Measurements from ENCODE around the gene CMTR1. TPM values are rescaled to one million over a fixed set of nuclear protein-coding genes. Genes with fewer than 3 reads are reported as not detected.

The CMTR1 gene
- total and polyA plus RNA-seq, 9 donors, result 27.3 to 35.3 (median 31.7) TPM

DNA sequence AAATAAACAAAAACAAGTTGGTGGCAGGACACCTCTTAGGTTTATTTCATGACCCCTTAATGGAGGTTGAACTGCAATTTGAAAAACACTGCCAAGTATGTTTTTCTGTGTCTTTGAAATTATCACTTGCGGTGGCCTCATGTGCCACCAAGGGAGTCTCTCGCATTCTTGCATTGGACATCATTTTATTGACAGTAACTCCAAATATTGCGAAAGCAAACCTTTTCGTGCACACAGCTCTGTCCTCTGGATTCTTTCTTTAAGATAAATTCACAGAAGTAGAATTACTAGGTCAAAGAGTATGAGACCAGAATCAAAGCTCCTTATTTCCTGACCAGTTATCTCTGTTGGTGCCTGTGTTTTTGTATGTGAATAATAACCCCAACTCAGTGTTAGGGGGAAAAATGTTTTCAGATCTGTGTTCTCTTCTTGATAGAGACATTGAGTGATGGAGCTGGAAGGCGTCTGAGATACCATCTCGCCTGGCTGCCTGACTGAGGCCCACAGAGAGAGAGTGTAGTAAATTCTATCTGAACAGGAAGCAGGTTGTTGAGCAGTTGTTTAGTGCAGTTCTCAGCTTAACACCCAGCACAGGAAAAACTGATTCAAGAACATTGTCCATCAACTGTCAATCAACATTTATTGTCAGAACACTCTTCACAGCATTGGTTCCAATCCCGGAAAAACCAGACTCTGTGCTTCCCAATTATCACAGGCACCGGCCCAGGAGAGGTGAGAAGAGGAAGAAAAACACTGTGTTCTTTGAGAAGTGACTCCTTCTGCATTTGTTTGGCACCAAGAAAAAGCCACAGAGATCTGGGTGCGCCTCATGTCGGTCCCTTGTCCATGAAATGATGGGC, 68.8 kb downstream of the CMTR1 start:
- WGBS (ENCODE audit: insufficient coverage), result 87% methylated on average over 3 of the region's 10 CpGs
- Histone ChIP-seq H3K36me3 (ENCODE audit: control insufficient read depth, insufficient read depth, low read length) (no peaks in the 10 kb centered on the region), H3K27ac (ENCODE audit: low read length) (peak overlapping the region; percentile 7), H3K4me1 (ENCODE audit: control insufficient read depth, insufficient read depth, low read length) (peaks cover 5% of the 10 kb centered on the region), H3K9me3 (replicated peaks; ENCODE audit: control insufficient read depth, low read depth, low read length) (no peaks in the 10 kb centered on the region), H3K27me3 (ENCODE audit: control insufficient read depth, insufficient read depth, low read length) (peaks cover 3% of the 10 kb centered on the region), H3K4me3 (ENCODE audit: low read length) (no peak overlapping the region)
- DNase-seq, result no peak

DNA sequence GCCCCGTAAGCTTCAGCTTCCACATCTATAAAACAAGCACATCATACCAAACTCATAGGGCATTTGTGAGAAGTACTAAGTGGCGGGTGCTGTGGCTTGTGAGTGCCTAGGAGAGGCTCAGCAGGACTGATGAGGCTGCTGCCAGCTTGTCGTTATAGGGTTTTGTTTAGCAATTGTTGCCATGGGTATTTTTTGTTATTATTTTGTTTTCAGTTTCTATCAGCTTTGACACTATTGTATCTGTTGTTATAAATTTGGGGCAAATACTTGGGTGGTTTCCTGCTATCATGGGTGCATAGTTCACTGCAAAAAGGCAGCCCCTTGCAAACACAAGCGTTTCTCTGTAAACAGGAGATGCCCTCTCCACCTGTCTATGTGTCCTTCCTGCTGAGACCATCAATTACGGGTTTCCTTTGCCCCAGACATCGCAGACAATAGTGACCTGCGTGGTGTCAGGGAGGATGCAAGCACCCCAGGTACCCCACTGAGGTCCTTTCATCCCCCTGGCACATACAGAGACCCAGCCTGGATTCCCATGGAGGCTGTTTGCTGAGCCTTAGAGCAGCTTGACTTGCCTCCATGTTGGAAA, 69.8 kb downstream of the CMTR1 start:
- Histone ChIP-seq H3K36me3 (ENCODE audit: control insufficient read depth, insufficient read depth, low read length) (no peaks in the 10 kb centered on the region), H3K4me3 (ENCODE audit: low read length) (no peak overlapping the region), H3K9me3 (replicated peaks; ENCODE audit: control insufficient read depth, low read depth, low read length) (no peaks in the 10 kb centered on the region), H3K27ac (ENCODE audit: low read length) (no peak overlapping the region), H3K27me3 (ENCODE audit: control insufficient read depth, insufficient read depth, low read length) (peaks cover 3% of the 10 kb centered on the region), H3K4me1 (ENCODE audit: control insufficient read depth, insufficient read depth, low read length) (peaks cover 5% of the 10 kb centered on the region)
- no CpG with 5 or more reads among the region's 7 CpGs for WGBS (ENCODE audit: insufficient coverage)
- DNase-seq, result no peak

DNA sequence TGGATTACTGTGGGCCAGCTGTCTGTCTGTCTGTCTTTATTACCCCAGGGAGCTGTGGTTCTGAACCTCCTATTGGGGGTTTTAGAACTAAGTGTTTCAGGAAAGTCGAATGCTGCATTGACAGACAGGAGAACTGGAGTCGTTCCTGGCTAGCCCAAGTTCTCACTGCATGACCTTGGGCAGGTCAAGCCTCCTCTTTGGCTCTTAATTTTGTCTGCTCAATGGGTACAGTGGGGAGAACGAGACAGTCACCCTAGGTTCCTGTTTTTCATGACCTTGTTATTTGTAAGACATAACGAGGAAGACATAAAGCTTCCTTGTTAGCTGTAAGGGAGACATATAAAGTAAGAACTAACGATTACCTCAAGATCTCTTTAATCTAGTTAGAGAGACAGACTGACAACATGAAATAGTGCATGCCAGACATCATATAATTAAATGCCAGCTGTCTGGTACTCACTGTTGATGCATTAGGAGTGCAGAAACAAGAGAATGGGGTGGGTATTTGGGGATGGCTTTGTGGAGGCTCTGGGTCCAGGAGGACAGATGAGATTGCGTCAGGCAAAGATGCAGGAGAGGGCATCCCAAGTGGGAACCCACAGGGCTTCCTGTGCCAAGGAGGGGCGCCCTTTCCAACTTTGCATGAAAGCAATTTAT, 70.4 kb downstream of the CMTR1 start:
- Histone ChIP-seq H3K4me3 (ENCODE audit: low read length) (no peak overlapping the region), H3K9me3 (replicated peaks; ENCODE audit: control insufficient read depth, low read depth, low read length) (no peaks in the 10 kb centered on the region), H3K36me3 (ENCODE audit: control insufficient read depth, insufficient read depth, low read length) (no peaks in the 10 kb centered on the region), H3K27ac (ENCODE audit: low read length) (no peak overlapping the region), H3K4me1 (ENCODE audit: control insufficient read depth, insufficient read depth, low read length) (peaks cover 5% of the 10 kb centered on the region), H3K27me3 (ENCODE audit: control insufficient read depth, insufficient read depth, low read length) (peaks cover 3% of the 10 kb centered on the region)
- WGBS (ENCODE audit: insufficient coverage), result 46% methylated on average over 4 of the region's 7 CpGs
- no peak for DNase-seq

DNA sequence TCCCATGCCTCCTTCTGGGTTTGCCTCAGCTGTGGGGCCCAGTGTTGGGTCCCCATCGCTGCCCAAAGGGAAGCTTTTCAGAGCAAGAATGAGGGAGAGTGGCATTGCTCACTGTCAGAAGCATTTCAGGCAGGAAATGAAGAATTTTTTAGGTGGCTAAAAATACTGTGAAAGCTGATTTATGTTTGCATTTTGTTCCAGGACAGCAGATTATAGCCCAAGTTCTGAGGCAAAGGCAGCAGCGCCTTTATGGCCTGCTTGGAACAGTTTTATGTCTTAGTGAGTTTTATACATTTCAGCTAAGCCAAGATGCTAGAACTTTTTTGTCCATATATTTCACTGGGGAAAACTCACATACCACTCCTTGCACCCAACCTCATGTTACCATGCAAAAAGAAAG, 71.0 kb downstream of the CMTR1 start:
- peaks cover 3% of the 10 kb centered on the region for H3K27me3 ChIP-seq (ENCODE audit: control insufficient read depth, insufficient read depth, low read length)
- H3K4me3 ChIP-seq (ENCODE audit: low read length), result no peak overlapping the region
- no peak for DNase-seq
- no CpG with 5 or more reads among the region's 2 CpGs for WGBS (ENCODE audit: insufficient coverage)
- no peaks in the 10 kb centered on the region for H3K36me3 ChIP-seq (ENCODE audit: control insufficient read depth, insufficient read depth, low read length)
- no peak overlapping the region for H3K27ac ChIP-seq (ENCODE audit: low read length)
- H3K9me3 ChIP-seq (replicated peaks; ENCODE audit: control insufficient read depth, low read depth, low read length), result no peaks in the 10 kb centered on the region
- peaks cover 2% of the 10 kb centered on the region for H3K4me1 ChIP-seq (ENCODE audit: control insufficient read depth, insufficient read depth, low read length)

DNA sequence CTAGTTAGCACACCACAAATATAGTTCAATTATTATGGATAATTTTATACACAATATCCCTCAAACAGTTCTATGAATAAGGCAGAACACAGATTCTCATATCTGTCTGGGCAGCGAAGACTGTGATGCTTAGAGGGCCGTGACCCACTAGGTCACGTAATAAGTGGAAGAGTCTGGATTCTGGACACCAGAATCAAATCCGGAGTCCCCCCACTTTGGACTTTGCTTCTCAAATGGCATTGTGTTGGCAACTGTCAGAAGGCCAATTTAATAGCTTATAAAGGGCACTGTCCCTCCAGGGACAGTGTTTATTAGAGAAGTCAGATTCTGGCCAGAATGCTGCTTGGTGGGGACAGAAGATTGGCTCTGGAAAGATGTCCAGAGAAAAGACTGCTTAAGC, 73.5 kb downstream of the CMTR1 start:
- Histone ChIP-seq H3K36me3 (ENCODE audit: control insufficient read depth, insufficient read depth, low read length) (no peaks in the 10 kb centered on the region), H3K4me1 (ENCODE audit: control insufficient read depth, insufficient read depth, low read length) (no peaks in the 10 kb centered on the region), H3K9me3 (replicated peaks; ENCODE audit: control insufficient read depth, low read depth, low read length) (no peaks in the 10 kb centered on the region), H3K4me3 (ENCODE audit: low read length) (no peak overlapping the region), H3K27me3 (ENCODE audit: control insufficient read depth, insufficient read depth, low read length) (peaks cover 17% of the 10 kb centered on the region), H3K27ac (ENCODE audit: low read length) (no peak overlapping the region)
- DNase-seq, result no peak
- whole genome bisulfite sequencing (ENCODE audit: insufficient coverage), result 80% methylated on average over 1 of the region's 4 CpGs

DNA sequence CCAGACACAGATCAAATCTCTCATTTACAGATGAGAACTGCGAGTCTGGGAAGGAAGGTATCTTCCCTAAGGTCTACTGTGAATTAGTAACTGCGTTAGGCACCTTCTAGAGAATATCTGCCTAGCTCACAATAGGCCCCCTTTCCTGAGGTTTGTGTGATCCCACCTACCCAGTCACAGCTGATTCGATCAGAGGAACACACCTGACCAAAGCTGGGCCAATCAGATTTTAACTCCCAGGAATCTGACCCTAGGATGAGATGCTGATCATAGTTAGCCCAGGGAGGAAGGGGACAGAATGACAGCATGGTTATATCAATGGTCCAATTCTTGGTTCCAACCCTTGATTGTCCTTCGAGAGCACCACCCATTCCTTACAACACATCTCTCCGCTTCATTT, 74.1 kb downstream of the CMTR1 start:
- Histone ChIP-seq H3K4me1 (ENCODE audit: control insufficient read depth, insufficient read depth, low read length) (no peaks in the 10 kb centered on the region), H3K36me3 (ENCODE audit: control insufficient read depth, insufficient read depth, low read length) (no peaks in the 10 kb centered on the region), H3K9me3 (replicated peaks; ENCODE audit: control insufficient read depth, low read depth, low read length) (no peaks in the 10 kb centered on the region), H3K4me3 (ENCODE audit: low read length) (no peak overlapping the region), H3K27ac (ENCODE audit: low read length) (no peak overlapping the region), H3K27me3 (ENCODE audit: control insufficient read depth, insufficient read depth, low read length) (peaks cover 23% of the 10 kb centered on the region)
- no CpG with 5 or more reads among the region's 5 CpGs for WGBS (ENCODE audit: insufficient coverage)
- no peak for DNase-seq

DNA sequence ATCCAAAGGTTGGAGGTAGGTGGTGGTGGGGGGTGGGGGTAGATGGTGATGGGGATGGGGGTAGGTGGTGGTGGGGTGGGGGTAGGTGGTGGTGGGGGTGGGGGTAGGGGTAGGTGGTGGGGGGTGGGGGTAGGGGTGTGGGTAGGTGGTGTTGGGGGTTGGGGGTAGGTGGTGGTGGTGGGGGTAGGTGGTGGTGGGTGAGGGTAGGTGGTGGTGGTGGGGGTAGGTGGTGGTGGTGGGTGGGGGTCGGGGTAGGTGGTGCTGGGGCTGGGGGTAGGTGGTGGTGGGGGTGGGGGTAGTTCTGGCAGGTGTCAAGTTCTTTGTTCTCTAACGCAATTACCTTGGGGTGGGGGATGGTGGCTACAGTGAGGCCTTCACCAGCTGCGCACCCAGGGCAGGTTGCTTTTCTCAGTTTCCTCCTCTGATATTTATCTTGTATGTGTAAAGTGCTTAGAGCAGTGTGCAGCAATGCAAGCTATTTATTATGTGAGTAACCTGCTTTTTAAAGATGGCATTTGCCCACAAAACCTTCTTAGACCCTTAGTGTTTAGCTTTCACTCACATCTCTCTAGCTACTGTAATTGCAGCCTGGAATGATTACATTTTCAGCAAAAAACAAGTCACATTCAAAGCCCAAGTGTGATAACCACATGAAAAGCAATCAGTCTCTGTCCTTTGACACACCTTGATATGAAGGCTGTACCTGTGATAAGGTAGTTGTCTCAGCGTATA, 74.8 kb downstream of the CMTR1 start:
- no CpG with 5 or more reads among the region's 4 CpGs for WGBS (ENCODE audit: insufficient coverage)
- Histone ChIP-seq H3K27me3 (ENCODE audit: control insufficient read depth, insufficient read depth, low read length) (peaks cover 31% of the 10 kb centered on the region), H3K4me1 (ENCODE audit: control insufficient read depth, insufficient read depth, low read length) (no peaks in the 10 kb centered on the region), H3K36me3 (ENCODE audit: control insufficient read depth, insufficient read depth, low read length) (no peaks in the 10 kb centered on the region), H3K4me3 (ENCODE audit: low read length) (no peak overlapping the region), H3K9me3 (replicated peaks; ENCODE audit: control insufficient read depth, low read depth, low read length) (no peaks in the 10 kb centered on the region), H3K27ac (ENCODE audit: low read length) (no peak overlapping the region)
- DNase-seq, result no peak

DNA sequence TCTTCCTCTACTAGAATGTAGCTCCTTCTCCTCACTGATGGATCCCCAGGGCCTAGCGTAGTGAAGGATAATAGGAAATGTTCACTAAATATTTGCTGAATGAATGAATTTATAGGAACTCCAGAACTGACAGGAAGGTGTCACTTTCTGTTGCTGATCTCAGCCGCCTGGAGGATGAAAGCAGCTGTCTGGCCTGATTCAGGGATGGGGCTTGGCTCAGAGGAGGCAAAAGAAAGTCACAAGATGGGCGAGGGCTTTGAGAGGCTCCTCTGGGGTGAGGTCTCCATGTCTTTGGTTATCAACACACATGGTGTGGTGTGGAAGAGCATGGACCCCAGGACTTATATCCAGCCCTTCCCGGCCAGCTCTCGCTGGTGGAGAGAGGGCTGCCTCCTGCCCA, 78.2 kb downstream of the CMTR1 start:
- peaks cover 2% of the 10 kb centered on the region for H3K4me1 ChIP-seq (ENCODE audit: control insufficient read depth, insufficient read depth, low read length)
- peaks cover 53% of the 10 kb centered on the region for H3K27me3 ChIP-seq (ENCODE audit: control insufficient read depth, insufficient read depth, low read length)
- WGBS (ENCODE audit: insufficient coverage), result 86% methylated on average over 4 of the region's 5 CpGs
- H3K36me3 ChIP-seq (ENCODE audit: control insufficient read depth, insufficient read depth, low read length), result no peaks in the 10 kb centered on the region
- no peak for DNase-seq
- no peak overlapping the region for H3K4me3 ChIP-seq (ENCODE audit: low read length)
- no peaks in the 10 kb centered on the region for H3K9me3 ChIP-seq (replicated peaks; ENCODE audit: control insufficient read depth, low read depth, low read length)
- H3K27ac ChIP-seq (ENCODE audit: low read length), result no peak overlapping the region

DNA sequence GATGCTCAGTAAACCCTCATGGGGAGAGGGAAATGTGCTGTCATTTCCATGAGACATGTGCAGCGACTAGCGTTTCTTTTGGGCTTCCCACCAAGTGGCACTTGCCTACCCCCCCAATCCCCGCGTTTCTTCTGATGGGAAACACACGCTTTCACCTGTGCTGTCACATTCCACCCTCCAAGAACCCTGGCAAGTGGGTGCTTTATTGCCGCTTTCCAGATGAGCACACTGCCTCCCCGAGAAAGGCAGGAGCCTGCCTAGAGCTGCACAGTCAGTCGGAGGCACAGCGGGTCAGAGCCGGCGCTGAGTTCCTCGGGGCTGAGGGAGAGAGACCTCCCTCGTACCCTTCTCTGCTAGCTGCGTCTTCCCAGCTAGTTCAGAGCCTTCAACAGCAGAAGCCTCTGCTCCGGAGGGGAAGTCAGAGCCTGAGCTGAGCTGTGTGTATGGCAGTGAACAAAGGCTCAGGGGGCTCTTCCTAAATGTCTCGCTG, 78.9 kb downstream of the CMTR1 start:
- 26% methylated on average over 11 of the region's 16 CpGs for WGBS (ENCODE audit: insufficient coverage)

More for the DNA sequence above, 78.9 kb downstream of the CMTR1 start:
- H3K4me3 ChIP-seq (ENCODE audit: low read length), result no peak overlapping the region
- H3K9me3 ChIP-seq (replicated peaks; ENCODE audit: control insufficient read depth, low read depth, low read length), result no peaks in the 10 kb centered on the region
- no peak for DNase-seq
- peaks cover 4% of the 10 kb centered on the region for H3K4me1 ChIP-seq (ENCODE audit: control insufficient read depth, insufficient read depth, low read length)
- peaks cover 53% of the 10 kb centered on the region for H3K27me3 ChIP-seq (ENCODE audit: control insufficient read depth, insufficient read depth, low read length)
- H3K27ac ChIP-seq (ENCODE audit: low read length), result no peak overlapping the region
- no peaks in the 10 kb centered on the region for H3K36me3 ChIP-seq (ENCODE audit: control insufficient read depth, insufficient read depth, low read length)

All from muscle of leg (tissue), 11 donors.